Small intestine (tissue), 7 donors: ENCODE results near the gene PTRH1. TPM values are rescaled to one million over a fixed set of nuclear protein-coding genes. Genes with fewer than 3 reads are reported as not detected.
A peak's percentile ranks its signal among the peaks of the same experiment; 100 is the strongest.

Experiments
- DNase-seq, 2 donors: peaks; one replicate each; pipeline versions ENCODE4 v3.0.0 to v3.0.0-alpha.2; 2013
- FAIRE-seq: peaks from 2 replicates; lab custom pipeline; 2012; peaks lifted over from hg19 to GRCh38; lab: Jason Lieb, UNC
- H3K27ac ChIP-seq, 3 donors: one replicate each; pipeline ENCODE4 v1.5.1; 2013; ENCODE audit warnings: low read length in 2 of 3, mild to moderate bottlenecking in 2 of 3, control low read depth in 1 of 3, inconsistent platforms in 1 of 3, low read depth in 1 of 3, moderate library complexity in 1 of 3
- H3K27me3 ChIP-seq, 3 donors: one replicate each; pipeline ENCODE4 v1.6.1; 2013; ENCODE audit warnings: low read length in 3 of 3, inconsistent platforms in 1 of 3; ENCODE audit not compliant: control insufficient read depth in 3 of 3, insufficient read depth in 3 of 3
- H3K36me3 ChIP-seq, 3 donors: one replicate each; pipeline ENCODE4 v1.6.1; 2013; ENCODE audit warnings: low read length in 3 of 3, inconsistent platforms in 1 of 3, low read depth in 1 of 3, mild to moderate bottlenecking in 1 of 3, moderate library complexity in 1 of 3; ENCODE audit not compliant: control insufficient read depth in 3 of 3, insufficient read depth in 2 of 3
- H3K4me1 ChIP-seq, 3 donors: one replicate each; pipeline ENCODE4 v1.6.1; 2013; ENCODE audit warnings: low read length in 2 of 3, inconsistent platforms in 1 of 3, low read depth in 1 of 3, mild to moderate bottlenecking in 1 of 3, moderate library complexity in 1 of 3; ENCODE audit not compliant: control insufficient read depth in 3 of 3, insufficient read depth in 2 of 3
- H3K4me3 ChIP-seq, 3 donors: one replicate each; pipeline ENCODE4 v1.5.1; 2013; ENCODE audit warnings: low read length in 3 of 3, control low read depth in 1 of 3, inconsistent platforms in 1 of 3, low read depth in 1 of 3, mild to moderate bottlenecking in 1 of 3, moderate library complexity in 1 of 3
- H3K9me3 ChIP-seq, 2 donors: one replicate each; pipeline ENCODE4 v1.6.1; 2013; ENCODE audit warnings: low read depth in 1 of 2, low read length in 1 of 2; ENCODE audit not compliant: control insufficient read depth in 2 of 2, insufficient read depth in 1 of 2
- WGBS, 3 donors: extraction: QIAGEN DNeasy Blood & Tissue Kit; methylation state at CpG; one replicate each; pipeline ENCODE4 v1.1.7; 2013; 5-methylcytosine and 5-hydroxymethylcytosine counted together
- polyA plus RNA-seq, 4 donors: library from polyadenylated mRNA; stranded (reverse) in 3 of 4; unstranded in 1 of 4; fragments of 200-250 nt in 3 of 4; fragments of 120-200 nt in 1 of 4; gene quantifications; one replicate each; pipeline versions ENCODE4 v1.2.1 to v1.2.3, GENCODE V29; 2013
- donor health status: healthy with polysubstance abuse.
- donor health status: control.
- donor health status: control.
- donor health status: Bipolar disorder and iron deficiency.
- donor health status: healthy.

The PTRH1 gene
- polyA plus RNA-seq, 4 donors = 3.4 to 16.8 (median 10.9) TPM

- H3K4me3 ChIP-seq = no peak overlapping the region
- peaks cover 0 to under 1% (median 0%) of the 10 kb centered on the region in 3 donors for H3K4me1 ChIP-seq
- DNase-seq (no peak), FAIRE-seq (no peak)
- peaks cover 0 to 41% (median 0%) of the 10 kb centered on the region in 3 donors for H3K36me3 ChIP-seq
- no peaks in the 10 kb centered on the region for H3K9me3 ChIP-seq
- H3K27ac ChIP-seq = no peak overlapping the region
- 85 to 90% (median 86%) methylated on average over 8 of the region's 8 CpGs for WGBS, 3 donors
- H3K27me3 ChIP-seq = no peaks in the 10 kb centered on the region
Observed at GRCh38 chr9:127728808-127729207, 13.3 kb upstream of the PTRH1 start.

DNA sequence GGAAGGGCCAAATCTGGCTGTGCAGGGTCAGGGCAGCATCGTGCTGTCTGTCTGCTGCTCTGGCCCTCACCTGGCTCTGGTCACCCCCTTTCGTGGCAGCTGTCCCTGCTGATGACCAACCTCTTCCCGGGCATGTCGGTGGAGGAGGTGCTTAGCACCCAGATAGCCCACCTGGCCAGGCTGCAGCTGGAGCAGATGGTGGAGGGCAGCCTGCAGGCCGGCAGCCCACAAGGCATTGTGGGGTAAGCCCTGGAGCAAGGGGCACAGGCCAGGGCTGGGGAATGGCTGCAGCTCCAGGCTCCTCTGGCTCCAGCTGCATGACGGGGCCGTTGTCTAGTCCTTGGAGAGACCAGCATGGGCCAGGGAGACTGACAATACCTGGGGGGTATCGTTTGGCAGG, 11.4 kb upstream of the PTRH1 start:
- Histone ChIP-seq H3K36me3 (peaks cover 0 to 22% (median 0%) of the 10 kb centered on the region in 3 donors), H3K27me3 (no peaks in the 10 kb centered on the region), H3K4me3 (no peak overlapping the region), H3K4me1 (no peaks in the 10 kb centered on the region), H3K9me3 (no peaks in the 10 kb centered on the region), H3K27ac (no peak overlapping the region)
- DNase-seq (no peak), FAIRE-seq (no peak)
- WGBS, 3 donors = 75 to 82% (median 78%) methylated on average over 8 of the region's 8 CpGs

DNA sequence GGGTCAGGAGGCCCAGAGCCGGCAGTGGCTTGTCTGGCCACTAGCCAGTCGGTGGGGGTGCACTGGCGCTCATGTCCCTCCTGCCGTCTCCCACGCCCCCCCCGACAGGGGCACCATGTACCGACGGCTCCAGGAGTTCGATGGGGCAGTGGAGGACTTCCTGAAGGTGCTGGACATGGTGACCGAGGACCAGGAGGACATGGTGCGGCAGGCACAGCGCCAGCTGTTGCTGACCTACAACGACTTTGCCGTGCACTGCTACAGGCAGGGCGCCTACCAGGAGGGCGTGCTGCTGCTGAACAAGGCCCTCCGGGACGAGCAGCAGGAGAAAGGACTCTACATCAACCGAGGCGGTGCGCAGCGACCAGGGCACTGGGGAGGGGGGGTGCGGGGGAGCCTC, 8.5 kb upstream of the PTRH1 start:
- FAIRE-seq (no peak), DNase-seq (no peak)
- Histone ChIP-seq H3K4me1 (no peaks in the 10 kb centered on the region), H3K4me3 (no peak overlapping the region), H3K27ac (no peak overlapping the region), H3K9me3 (no peaks in the 10 kb centered on the region), H3K36me3 (no peaks in the 10 kb centered on the region), H3K27me3 (no peaks in the 10 kb centered on the region)
- 38 to 58% (median 47%) methylated on average over 23 of the region's 23 CpGs for WGBS, 3 donors

DNA sequence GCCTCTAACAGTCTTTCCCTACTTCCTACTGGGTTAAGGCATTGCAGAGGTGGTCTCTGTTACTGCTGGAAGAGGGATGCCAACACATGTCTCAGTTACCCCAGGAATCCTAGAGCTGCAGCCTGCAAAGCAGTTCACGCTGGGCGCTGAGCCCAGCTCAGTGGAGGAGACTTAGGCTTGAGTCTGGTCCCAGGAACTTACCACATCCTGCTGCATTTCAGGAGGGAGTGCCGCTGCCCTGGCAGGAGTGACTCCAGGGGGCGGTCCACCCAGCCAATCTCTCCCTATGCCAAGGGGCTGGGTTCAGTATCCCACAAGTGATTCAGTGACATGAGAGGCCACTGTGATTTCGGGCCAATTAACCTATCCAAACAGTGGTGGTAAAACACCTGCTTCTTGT, 8.0 kb upstream of the PTRH1 start:
- Histone ChIP-seq H3K9me3 (no peaks in the 10 kb centered on the region), H3K36me3 (no peaks in the 10 kb centered on the region), H3K27ac (no peak overlapping the region), H3K4me1 (no peaks in the 10 kb centered on the region), H3K4me3 (no peak overlapping the region), H3K27me3 (no peaks in the 10 kb centered on the region)
- DNase-seq (no peak), FAIRE-seq (no peak)
- WGBS, 3 donors = 53 to 87% (median 66%) methylated on average over 5 of the region's 5 CpGs

DNA sequence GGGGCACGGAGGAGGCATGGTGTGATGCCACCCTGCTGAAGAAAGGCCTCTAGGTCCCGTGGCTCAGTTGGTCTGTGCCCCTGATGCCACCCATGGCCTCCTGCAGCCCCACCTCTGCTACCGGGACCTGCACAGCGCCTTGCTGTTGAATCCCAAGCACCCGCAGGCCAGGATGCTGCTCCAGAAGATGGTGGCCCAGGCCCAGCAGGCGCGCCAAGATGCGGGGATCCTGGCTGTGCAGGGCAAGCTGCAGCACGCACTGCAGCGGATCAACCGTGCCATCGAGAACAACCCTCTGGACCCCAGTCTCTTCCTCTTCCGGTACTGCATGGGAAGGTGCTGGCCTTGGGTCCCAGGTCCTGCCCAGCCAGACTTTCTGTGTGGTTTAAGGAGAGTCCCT, 7.5 kb upstream of the PTRH1 start:
- H3K36me3 ChIP-seq = no peaks in the 10 kb centered on the region
- FAIRE-seq = no peak
- 89 to 97% (median 91%) methylated on average over 12 to 13 of the region's 13 CpGs for WGBS, 3 donors
- no peaks in the 10 kb centered on the region for H3K9me3 ChIP-seq
- H3K4me3 ChIP-seq = no peak overlapping the region
- no peaks in the 10 kb centered on the region for H3K27me3 ChIP-seq
- no peak for DNase-seq
- H3K27ac ChIP-seq = no peak overlapping the region
- no peaks in the 10 kb centered on the region for H3K4me1 ChIP-seq

DNA sequence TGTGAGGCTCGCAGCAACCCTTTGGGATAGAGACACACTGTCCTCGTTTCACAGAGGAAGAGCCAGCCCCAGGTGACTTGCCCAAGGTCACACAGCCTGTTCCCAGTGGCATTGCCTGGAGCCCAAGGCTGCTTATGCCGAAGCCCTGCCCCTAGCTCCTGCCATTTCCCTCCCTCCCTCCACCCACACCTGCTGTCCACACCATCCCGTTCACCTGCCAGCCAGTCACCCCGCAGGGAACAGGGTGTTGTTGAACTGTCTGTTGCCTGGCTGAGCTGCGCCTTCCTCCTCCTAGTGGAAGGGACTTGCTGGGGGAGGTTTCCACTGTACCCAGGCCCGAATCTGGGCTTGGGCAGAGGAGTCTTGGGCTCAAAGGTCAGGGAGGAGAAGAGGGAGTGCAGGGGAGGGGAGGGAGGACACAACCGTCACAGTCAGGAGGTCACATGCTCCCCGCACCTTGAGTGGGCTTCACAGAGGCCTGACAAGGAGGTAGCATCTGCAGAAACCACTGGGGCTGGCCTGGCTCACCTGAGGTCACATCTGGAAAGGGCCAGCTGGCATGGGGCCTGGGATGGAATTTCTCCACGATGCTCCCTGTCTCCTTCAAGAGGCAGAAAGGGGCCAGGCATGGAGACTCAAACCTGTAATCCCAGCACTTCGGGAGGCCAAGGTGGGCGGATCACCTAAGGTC, 6.7 kb upstream of the PTRH1 start:
- no peaks in the 10 kb centered on the region for H3K27me3 ChIP-seq
- peak in 1 of 2 donors; percentile 23 for DNase-seq
- FAIRE-seq = no peak
- H3K4me3 ChIP-seq = no peak overlapping the region
- no peaks in the 10 kb centered on the region for H3K36me3 ChIP-seq
- no peak overlapping the region for H3K27ac ChIP-seq
- no peaks in the 10 kb centered on the region for H3K4me1 ChIP-seq
- WGBS, 3 donors = 23 to 58% (median 34%) methylated on average over 12 of the region's 12 CpGs
- H3K9me3 ChIP-seq = no peaks in the 10 kb centered on the region

- Histone ChIP-seq H3K4me3 (no peak overlapping the region), H3K27me3 (no peaks in the 10 kb centered on the region), H3K9me3 (no peaks in the 10 kb centered on the region), H3K36me3 (no peaks in the 10 kb centered on the region), H3K27ac (no peak overlapping the region), H3K4me1 (peaks cover 0 to under 1% (median 0%) of the 10 kb centered on the region in 3 donors)
- peak in 1 of 2 donors; percentile 48 for DNase-seq
- no peak for FAIRE-seq
- WGBS, 3 donors = 12 to 47% (median 40%) methylated on average over 9 to 11 of the region's 11 CpGs
Observed at GRCh38 chr9:127721391-127721821, 5.9 kb upstream of the PTRH1 start.

DNA sequence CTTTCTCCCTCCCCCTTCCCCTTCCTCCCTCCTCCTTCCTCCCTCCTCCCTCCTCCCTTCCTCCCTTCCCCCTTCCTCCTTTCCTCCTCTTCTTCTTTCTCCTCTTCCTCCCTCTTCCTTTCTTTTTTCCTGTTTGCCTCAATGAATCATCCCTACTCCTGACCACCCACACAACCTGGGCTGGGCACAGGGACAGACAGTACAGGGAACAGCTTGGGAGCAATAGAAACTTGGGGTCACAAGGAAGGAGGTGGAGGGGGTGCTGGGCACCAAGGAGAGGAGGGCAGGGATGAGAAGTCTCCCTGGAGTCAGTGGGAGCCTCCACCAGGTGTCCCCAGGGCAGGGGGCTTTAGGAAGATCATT, 5.4 kb upstream of the PTRH1 start:
- no peak for FAIRE-seq
- Histone ChIP-seq H3K4me1 (peaks cover 0 to 6% (median 0%) of the 10 kb centered on the region in 3 donors), H3K27ac (no peak overlapping the region), H3K9me3 (no peaks in the 10 kb centered on the region), H3K27me3 (no peaks in the 10 kb centered on the region), H3K4me3 (no peak overlapping the region), H3K36me3 (no peaks in the 10 kb centered on the region)
- no peak for DNase-seq
